Muscle layer of colon (tissue), 2 donors: Measurements from ENCODE around the gene LRR1.
"Not testable (repeated sequence)": the region's sequence is repeated elsewhere in the genome, so short reads cannot be mapped to it uniquely, and the experiment has no call there.

ENCODE experiments used
- H3K27ac ChIP-seq: one replicate; pipeline ENCODE4 v1.7.0; 2013; ENCODE audit warnings: low read depth, mild to moderate bottlenecking, low read length, moderate library complexity
- H3K27me3 ChIP-seq, 2 donors: one replicate each; pipeline ENCODE4 v1.7.0; 2013; ENCODE audit warnings: low read length in 2 of 2, mild to moderate bottlenecking in 2 of 2; ENCODE audit not compliant: insufficient read depth in 2 of 2, control insufficient read depth in 1 of 2
- H3K36me3 ChIP-seq: one replicate; pipeline ENCODE4 v1.7.0; 2013; ENCODE audit warnings: mild to moderate bottlenecking, low read length; ENCODE audit not compliant: insufficient read depth
- H3K4me1 ChIP-seq: one replicate; pipeline ENCODE4 v1.7.0; 2013; ENCODE audit warnings: mild to moderate bottlenecking, low read length; ENCODE audit not compliant: insufficient read depth
- H3K4me3 ChIP-seq, 2 donors: one replicate each; pipeline ENCODE4 v1.7.0; 2013; ENCODE audit warnings: low read length in 2 of 2, low read depth in 1 of 2, mild to moderate bottlenecking in 1 of 2, moderate library complexity in 1 of 2
- H3K9ac ChIP-seq: one replicate; pipeline ENCODE4 v1.7.0; 2013; ENCODE audit warnings: low read length
- H3K9me3 ChIP-seq: one replicate; pipeline ENCODE4 v1.7.0; 2013; ENCODE audit warnings: mild to moderate bottlenecking, low read length
- donor health status: abdominal sarcoma.
- donor health status: Adenocarcinoma of cecum.

The LRR1 gene

GRCh38 chr14:49578141-49578540 lies 20.6 kb upstream of the LRR1 start:
- Histone ChIP-seq H3K9ac (no peak overlapping the region), H3K27ac (no peak overlapping the region), H3K4me1 (no peaks in the 10 kb centered on the region), H3K9me3 (no peaks in the 10 kb centered on the region), H3K36me3 (peaks cover 20% of the 10 kb centered on the region), H3K4me3 (no peak overlapping the region), H3K27me3 (no peaks in the 10 kb centered on the region)

GRCh38 chr14:49579841-49580240 lies 18.9 kb upstream of the LRR1 start:
- Histone ChIP-seq H3K9me3 (no peaks in the 10 kb centered on the region), H3K9ac (no peak overlapping the region), H3K27me3 (no peaks in the 10 kb centered on the region), H3K4me1 (peaks cover 9% of the 10 kb centered on the region), H3K27ac (no peak overlapping the region), H3K36me3 (peaks cover 29% of the 10 kb centered on the region), H3K4me3 (no peak overlapping the region)

GRCh38 chr14:49581209-49582112 lies 17.3 kb upstream of the LRR1 start:
- Histone ChIP-seq H3K9me3 (no peaks in the 10 kb centered on the region), H3K4me1 (peaks cover 15% of the 10 kb centered on the region), H3K9ac (no peak overlapping the region)

GRCh38 chr14:49582113-49582977 lies 16.4 kb upstream of the LRR1 start:
- Histone ChIP-seq H3K27ac (no peak overlapping the region), H3K9me3 (no peaks in the 10 kb centered on the region)

More at GRCh38 chr14:49581209-49582112, 17.3 kb upstream of the LRR1 start:
- H3K27ac ChIP-seq: no peak overlapping the region
- no peak overlapping the region for H3K4me3 ChIP-seq
- H3K27me3 ChIP-seq: no peaks in the 10 kb centered on the region
- H3K36me3 ChIP-seq: peaks cover 26% of the 10 kb centered on the region

GRCh38 chr14:49583629-49584028 lies 15.1 kb upstream of the LRR1 start:
- Histone ChIP-seq H3K4me1 (peaks cover 15% of the 10 kb centered on the region), H3K9ac (no peak overlapping the region), H3K27ac (no peak overlapping the region), H3K4me3 (no peak overlapping the region), H3K27me3 (no peaks in the 10 kb centered on the region), H3K36me3 (peaks cover 22% of the 10 kb centered on the region), H3K9me3 (no peaks in the 10 kb centered on the region)

More at GRCh38 chr14:49582113-49582977, 16.4 kb upstream of the LRR1 start:
- no peaks in the 10 kb centered on the region for H3K27me3 ChIP-seq
- H3K36me3 ChIP-seq: peaks cover 22% of the 10 kb centered on the region
- H3K9ac ChIP-seq: no peak overlapping the region
- H3K4me3 ChIP-seq: no peak overlapping the region
- peaks cover 15% of the 10 kb centered on the region for H3K4me1 ChIP-seq

- Histone ChIP-seq H3K9ac (no peak overlapping the region), H3K9me3 (no peaks in the 10 kb centered on the region), H3K27ac (no peak overlapping the region), H3K4me1 (peaks cover 15% of the 10 kb centered on the region), H3K4me3 (no peak overlapping the region), H3K27me3 (no peaks in the 10 kb centered on the region), H3K36me3 (peaks cover 22% of the 10 kb centered on the region)
These were observed 14.7 kb upstream of the LRR1 start for GRCh38 chr14:49584058-49584457.

GRCh38 chr14:49584981-49585640 lies 13.6 kb upstream of the LRR1 start:
- H3K27ac ChIP-seq: peak overlapping the region; percentile 86
- not testable (repeated sequence) for H3K9me3 ChIP-seq, H3K27me3 ChIP-seq
- H3K36me3 ChIP-seq: peaks cover 22% of the 10 kb centered on the region
- peak overlapping the region; percentile 87 for H3K9ac ChIP-seq
- peaks cover 15% of the 10 kb centered on the region for H3K4me1 ChIP-seq
- H3K4me3 ChIP-seq: peak overlapping the region; percentile 67 to 89

- H3K27ac ChIP-seq: peak within 1 kb of the TSS; percentile 86
- no peaks in the 10 kb centered on the region for H3K27me3 ChIP-seq
- peaks cover 22% of the 10 kb centered on the region for H3K36me3 ChIP-seq
- H3K4me1 ChIP-seq: peaks cover 15% of the 10 kb centered on the region
- H3K9me3 ChIP-seq: no peaks in the 10 kb centered on the region
- H3K4me3 ChIP-seq: peak within 1 kb of the TSS; percentile 67 to 89
- peak within 1 kb of the TSS; percentile 87 for H3K9ac ChIP-seq
These were observed 12.7 kb upstream of the LRR1 start, which contains the start of gene RPS29 for GRCh38 chr14:49585803-49586672. Gene RPS29, minus strand, starts transcription at chr14:49586380. Its CDS starts 34 bp downstream, at chr14:49586346.

- no peaks in the 10 kb centered on the region for H3K9me3 ChIP-seq
- H3K4me1 ChIP-seq: peaks cover 15% of the 10 kb centered on the region
- H3K27me3 ChIP-seq: no peaks in the 10 kb centered on the region
- peak overlapping the region; percentile 87 for H3K9ac ChIP-seq
- peak overlapping the region; percentile 86 for H3K27ac ChIP-seq
- peaks cover 20% of the 10 kb centered on the region for H3K36me3 ChIP-seq
- peak overlapping the region; percentile 67 to 89 for H3K4me3 ChIP-seq
These were observed 11.9 kb upstream of the LRR1 start for GRCh38 chr14:49586673-49587460.

GRCh38 chr14:49589387-49589786 lies 9.4 kb upstream of the LRR1 start:
- Histone ChIP-seq H3K9ac (no peak overlapping the region), H3K36me3 (no peaks in the 10 kb centered on the region)

More at GRCh38 chr14:49589387-49589786, 9.4 kb upstream of the LRR1 start:
- Histone ChIP-seq H3K27ac (no peak overlapping the region), H3K27me3 (no peaks in the 10 kb centered on the region), H3K9me3 (no peaks in the 10 kb centered on the region), H3K4me1 (peaks cover 8% of the 10 kb centered on the region), H3K4me3 (no peak overlapping the region)
